HG02884 (cell line): ENCODE measurements around the gene PDIA6.
"Not testable (repeated sequence)": the region's sequence is repeated elsewhere in the genome, so short reads cannot be mapped to it uniquely, and the experiment has no call there.

Experiments
- ATAC-seq: cut with Tn5 transposase; IDR thresholded peaks from one replicate; pipeline ENCODE4 v1.9.1; 2021; ENCODE audit warnings: mild to moderate bottlenecking, moderate library complexity; ENCODE audit not compliant: unreplicated experiment

PDIA6 gene

GRCh38 chr2:10783421-10783820 is 29.2 kb downstream of the PDIA6 start:
- no peak for ATAC-seq

GRCh38 chr2:10781746-10782145 is 30.8 kb downstream of the PDIA6 start:
- ATAC-seq = no peak

GRCh38 chr2:10780821-10781220 is 31.8 kb downstream of the PDIA6 start:
- ATAC-seq = not testable (repeated sequence)

- no peak for ATAC-seq
Observed at GRCh38 chr2:10780491-10780820, 32.1 kb downstream of the PDIA6 start.

GRCh38 chr2:10779776-10780490 is 32.7 kb downstream of the PDIA6 start:
- ATAC-seq = no peak

GRCh38 chr2:10778724-10779115 is 33.9 kb downstream of the PDIA6 start:
- ATAC-seq = no peak

GRCh38 chr2:10777842-10778723 is 34.5 kb downstream of the PDIA6 start:
- no peak for ATAC-seq

GRCh38 chr2:10777111-10777841 is 35.3 kb downstream of the PDIA6 start:
- ATAC-seq = no peak

- no peak for ATAC-seq
Observed at GRCh38 chr2:10776231-10776977, 36.2 kb downstream of the PDIA6 start.

GRCh38 chr2:10775831-10776230 is 36.8 kb downstream of the PDIA6 start:
- ATAC-seq = no peak

GRCh38 chr2:10775021-10775780 is 37.4 kb downstream of the PDIA6 start:
- ATAC-seq = no peak

- no peak for ATAC-seq
Observed at GRCh38 chr2:10774394-10774793, 38.2 kb downstream of the PDIA6 start.

GRCh38 chr2:10773821-10774341 is 38.7 kb downstream of the PDIA6 start:
- no peak for ATAC-seq

- ATAC-seq = no peak
Observed at GRCh38 chr2:10772868-10773215, 39.7 kb downstream of the PDIA6 start.

- ATAC-seq = no peak
Observed at GRCh38 chr2:10772201-10772867, 40.3 kb downstream of the PDIA6 start.

GRCh38 chr2:10771786-10772185 is 40.8 kb downstream of the PDIA6 start:
- ATAC-seq = no peak

GRCh38 chr2:10770956-10771750 is 41.4 kb downstream of the PDIA6 start:
- ATAC-seq = no peak

- ATAC-seq = no peak
Observed at GRCh38 chr2:10768063-10768507, 44.5 kb downstream of the PDIA6 start.

GRCh38 chr2:10765914-10766313 is 46.7 kb downstream of the PDIA6 start:
- no peak for ATAC-seq
